ENCODE data around the gene CNTNAP5.

DNA sequence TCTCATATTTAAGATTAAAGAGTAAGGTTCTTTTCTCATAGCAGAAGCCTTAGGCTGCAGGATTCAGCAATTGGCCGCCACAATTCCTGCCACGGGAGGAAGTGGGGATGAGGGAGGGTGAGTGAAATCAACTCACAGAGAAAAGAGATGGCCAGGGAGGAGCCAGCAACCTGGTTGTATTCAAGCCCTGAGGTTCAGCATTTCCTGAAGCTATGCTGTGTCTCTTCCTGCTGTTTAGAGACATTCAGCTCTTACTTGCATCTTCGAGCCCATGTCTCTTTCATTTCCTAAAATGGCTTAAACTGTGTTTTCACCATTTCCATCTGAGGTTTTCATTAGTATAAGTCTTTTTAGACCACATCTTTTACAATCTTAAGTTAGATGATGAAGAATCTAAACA, 522.6 kb downstream of the CNTNAP5 start:
- TF ChIP-seq POLR2A (IDR thresholded peaks at IDR 0.05): no peak
- TF ChIP-seq, protein P1, sequence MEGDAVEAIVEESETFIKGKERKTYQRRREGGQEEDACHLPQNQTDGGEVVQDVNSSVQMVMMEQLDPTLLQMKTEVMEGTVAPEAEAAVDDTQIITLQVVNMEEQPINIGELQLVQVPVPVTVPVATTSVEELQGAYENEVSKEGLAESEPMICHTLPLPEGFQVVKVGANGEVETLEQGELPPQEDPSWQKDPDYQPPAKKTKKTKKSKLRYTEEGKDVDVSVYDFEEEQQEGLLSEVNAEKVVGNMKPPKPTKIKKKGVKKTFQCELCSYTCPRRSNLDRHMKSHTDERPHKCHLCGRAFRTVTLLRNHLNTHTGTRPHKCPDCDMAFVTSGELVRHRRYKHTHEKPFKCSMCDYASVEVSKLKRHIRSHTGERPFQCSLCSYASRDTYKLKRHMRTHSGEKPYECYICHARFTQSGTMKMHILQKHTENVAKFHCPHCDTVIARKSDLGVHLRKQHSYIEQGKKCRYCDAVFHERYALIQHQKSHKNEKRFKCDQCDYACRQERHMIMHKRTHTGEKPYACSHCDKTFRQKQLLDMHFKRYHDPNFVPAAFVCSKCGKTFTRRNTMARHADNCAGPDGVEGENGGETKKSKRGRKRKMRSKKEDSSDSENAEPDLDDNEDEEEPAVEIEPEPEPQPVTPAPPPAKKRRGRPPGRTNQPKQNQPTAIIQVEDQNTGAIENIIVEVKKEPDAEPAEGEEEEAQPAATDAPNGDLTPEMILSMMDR (IDR thresholded peaks at IDR 0.05): no peak
- TF ChIP-seq POLR2AphosphoS5 (IDR thresholded peaks at IDR 0.05): no peak
